ENCODE measurements around the gene BOLA3. TPM values are rescaled to one million over a fixed set of nuclear protein-coding genes. Genes with fewer than 3 reads are reported as not detected.

The BOLA3 gene
- polyA plus RNA-seq, 1 donor from 2014 or later: 89.1 TPM

- Histone ChIP-seq H3K27me3 (ENCODE audit: insufficient read depth, low read depth, low read length) (no peaks in the 10 kb centered on the region), H3K4me3 (ENCODE audit: low read length) (no peak overlapping the region), H3K27ac (ENCODE audit: low read length) (no peak overlapping the region), H3K9me3 (ENCODE audit: low read length) (no peaks in the 10 kb centered on the region), H3K9ac (ENCODE audit: low read length) (no peak overlapping the region), H3F3A (ENCODE audit: insufficient read depth, low read length, poor library complexity, severe bottlenecking) (no peaks in the 10 kb centered on the region), H3K9me2 (ENCODE audit: insufficient read depth, low read length) (no peaks in the 10 kb centered on the region), H4K20me1 (ENCODE audit: insufficient read depth) (no peaks in the 10 kb centered on the region), H3K36me3 (ENCODE audit: insufficient read depth, low read length) (peaks cover 4% of the 10 kb centered on the region), H2AFZ (ENCODE audit: low read depth, low read length) (no peak overlapping the region), H3K79me2 (replicated peaks; ENCODE audit: insufficient read depth, low read length) (peaks cover 2% of the 10 kb centered on the region), H3K4me2 (ENCODE audit: low read length) (no peak overlapping the region)
- TF ChIP-seq TAF1 (IDR thresholded peaks at IDR 0.05; ENCODE audit: low read depth) (no peak), EZH2 (IDR thresholded peaks at IDR 0.05; ENCODE audit: borderline replicate concordance, insufficient read depth, low read length, poor library complexity, severe bottlenecking) (no peak), REST (IDR thresholded peaks at IDR 0.05; ENCODE audit: borderline replicate concordance) (no peak), RAD21 (conservative IDR thresholded peaks at IDR 0.05) (no peak), MXI1 (conservative IDR thresholded peaks at IDR 0.05; ENCODE audit: poor library complexity, severe bottlenecking) (no peak), POLR2AphosphoS5 (IDR thresholded peaks at IDR 0.05) (no peak), CTCF (IDR thresholded peaks at IDR 0.05; ENCODE audit: poor library complexity, severe bottlenecking) (no peak), EP300 (conservative IDR thresholded peaks at IDR 0.05; ENCODE audit: poor library complexity, severe bottlenecking) (no peak), SMC3 (conservative IDR thresholded peaks at IDR 0.05; ENCODE audit: poor library complexity) (no peak)
Measured at GRCh38 chr2:74164761-74165160, 17.0 kb upstream of the BOLA3 start.

- Histone ChIP-seq H3K9me2 (ENCODE audit: insufficient read depth, low read length) (no peaks in the 10 kb centered on the region), H2AFZ (ENCODE audit: low read depth, low read length) (no peak overlapping the region), H3F3A (ENCODE audit: insufficient read depth, low read length, poor library complexity, severe bottlenecking) (no peaks in the 10 kb centered on the region), H3K9me3 (ENCODE audit: low read length) (no peaks in the 10 kb centered on the region), H3K9ac (ENCODE audit: low read length) (no peak overlapping the region), H3K36me3 (ENCODE audit: insufficient read depth, low read length) (peaks cover 4% of the 10 kb centered on the region), H3K27ac (ENCODE audit: low read length) (no peak overlapping the region), H3K4me2 (ENCODE audit: low read length) (no peak overlapping the region), H3K79me2 (replicated peaks; ENCODE audit: insufficient read depth, low read length) (peaks cover 2% of the 10 kb centered on the region), H4K20me1 (ENCODE audit: insufficient read depth) (no peaks in the 10 kb centered on the region), H3K27me3 (ENCODE audit: insufficient read depth, low read depth, low read length) (no peaks in the 10 kb centered on the region), H3K4me3 (ENCODE audit: low read length) (no peak overlapping the region)
- TF ChIP-seq TAF1 (IDR thresholded peaks at IDR 0.05; ENCODE audit: low read depth) (no peak), MXI1 (conservative IDR thresholded peaks at IDR 0.05; ENCODE audit: poor library complexity, severe bottlenecking) (no peak), SMC3 (conservative IDR thresholded peaks at IDR 0.05; ENCODE audit: poor library complexity) (no peak), RAD21 (conservative IDR thresholded peaks at IDR 0.05) (no peak), POLR2AphosphoS5 (IDR thresholded peaks at IDR 0.05) (no peak), CTCF (IDR thresholded peaks at IDR 0.05; ENCODE audit: poor library complexity, severe bottlenecking) (no peak), EZH2 (IDR thresholded peaks at IDR 0.05; ENCODE audit: borderline replicate concordance, insufficient read depth, low read length, poor library complexity, severe bottlenecking) (no peak)
Measured at GRCh38 chr2:74162951-74163350, 15.2 kb upstream of the BOLA3 start.
